GM19099 (cell line): Measurements from ENCODE around the gene TSC22D4.

Experiments
- POLR2A ChIP-seq: IDR thresholded peaks from 3 replicates; pipeline ENCODE4 v1.6.1; 2011; ENCODE audit warnings: low read depth; ENCODE audit not compliant: insufficient read length; ENCODE audit errors: extremely low read depth

Gene TSC22D4

DNA sequence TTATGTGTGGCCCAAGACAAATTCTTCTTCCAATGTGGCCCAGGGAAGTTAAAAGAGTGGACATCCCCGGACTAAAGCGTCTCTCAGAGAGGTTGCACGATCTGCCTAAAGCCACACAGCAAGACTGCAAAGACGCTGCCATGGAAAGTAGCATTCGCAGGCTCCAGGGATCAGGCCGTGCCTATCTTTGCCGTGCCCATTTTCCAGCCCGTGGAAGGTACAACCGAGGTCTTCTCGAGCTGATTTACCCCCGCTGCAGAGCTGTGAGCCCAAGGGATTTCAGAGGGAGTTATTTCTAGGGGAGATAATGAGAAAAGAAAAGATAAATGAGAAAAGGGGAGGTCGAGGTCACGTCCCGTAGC lies 3.7 kb upstream of the TSC22D4 start:
- no peak for TF ChIP-seq POLR2A

DNA sequence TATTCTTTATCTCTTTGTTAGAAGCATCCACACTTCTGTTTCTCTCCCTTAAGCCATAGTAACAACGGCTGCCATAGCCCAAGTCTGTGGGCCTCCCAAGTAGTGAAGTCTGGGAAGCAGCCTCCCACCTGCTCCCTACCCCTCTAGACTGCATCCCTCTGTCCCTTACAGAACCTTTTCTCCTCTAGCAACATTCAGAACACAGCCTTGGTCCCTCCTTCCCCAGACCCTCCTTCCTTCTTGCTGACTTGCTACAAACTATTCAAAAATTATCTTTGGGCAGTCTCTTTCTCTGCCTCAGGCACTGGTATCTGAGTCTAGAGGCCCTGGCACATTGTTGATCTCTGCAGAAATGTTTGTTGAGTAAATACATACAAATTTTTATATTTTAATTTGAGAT lies 2.5 kb upstream of the TSC22D4 start:
- no peak for TF ChIP-seq POLR2A

DNA sequence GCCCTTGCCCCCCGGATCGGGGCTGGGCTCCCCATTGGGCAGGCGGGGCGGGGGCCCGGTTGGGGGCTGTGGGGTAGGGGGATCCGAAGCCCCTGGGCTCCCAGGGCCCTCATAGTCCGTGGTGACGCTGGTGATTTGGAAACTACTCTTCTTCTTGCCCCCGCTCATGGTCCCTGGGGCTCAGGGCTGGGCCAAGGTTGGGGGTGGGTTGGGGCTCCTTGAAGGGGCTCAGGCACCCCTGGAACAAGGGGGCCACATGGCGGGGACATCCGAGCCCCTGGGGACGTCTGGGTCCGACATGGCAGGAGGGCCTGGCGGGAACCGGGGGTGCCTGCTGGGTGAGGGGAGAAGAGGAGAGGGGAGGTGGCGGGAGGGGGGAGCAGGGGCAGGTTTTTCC lies 1.1 kb downstream of the TSC22D4 start:
- no peak for TF ChIP-seq POLR2A

DNA sequence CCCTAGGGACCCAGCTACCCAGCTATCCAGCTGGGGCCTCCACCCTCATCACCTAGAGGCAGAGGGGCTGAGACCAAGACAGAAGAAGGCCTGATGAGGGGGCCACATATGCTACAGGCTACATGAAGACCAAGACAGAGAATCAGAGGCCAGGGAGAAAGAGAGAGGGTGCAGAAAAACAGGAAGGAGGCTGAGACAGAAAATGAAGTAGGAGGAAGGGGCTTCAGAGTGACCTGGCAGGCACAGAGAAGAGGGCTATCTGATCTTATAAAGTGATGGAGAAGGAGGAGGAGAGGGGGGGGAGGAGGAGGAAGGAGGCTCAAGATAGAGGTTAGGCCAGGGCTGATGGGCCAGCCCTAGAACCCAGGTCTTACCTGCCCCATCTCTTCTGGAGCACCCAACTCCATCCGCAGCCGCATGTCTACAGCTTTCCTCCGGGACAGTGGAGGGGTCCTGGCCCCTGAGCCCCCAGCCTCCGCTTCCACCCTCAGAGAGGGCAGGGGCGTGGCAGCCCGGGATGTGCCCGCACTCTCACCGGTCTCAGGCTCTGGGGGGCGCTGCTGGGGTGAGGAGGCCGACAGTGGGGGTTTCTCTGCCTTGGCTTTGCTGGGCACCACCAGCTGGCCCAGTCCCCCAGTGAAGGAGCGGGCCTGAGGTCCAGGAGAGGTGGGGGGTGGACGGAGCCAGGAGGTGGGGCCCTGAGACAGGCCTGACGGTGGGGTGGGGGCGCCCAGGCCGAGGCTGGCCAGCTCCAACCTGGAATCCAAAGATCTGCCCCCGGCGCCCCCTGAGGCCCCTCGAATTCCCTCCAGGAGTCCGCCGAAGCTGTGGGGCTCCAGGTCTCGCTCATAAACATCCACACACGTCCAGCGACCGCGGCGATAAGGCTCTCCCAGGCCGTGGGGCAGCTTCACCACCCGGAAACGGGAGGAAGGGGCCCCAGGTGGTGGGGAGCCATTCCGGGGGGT lies 1.8 kb downstream of the TSC22D4 start:
- no peak for TF ChIP-seq POLR2A

DNA sequence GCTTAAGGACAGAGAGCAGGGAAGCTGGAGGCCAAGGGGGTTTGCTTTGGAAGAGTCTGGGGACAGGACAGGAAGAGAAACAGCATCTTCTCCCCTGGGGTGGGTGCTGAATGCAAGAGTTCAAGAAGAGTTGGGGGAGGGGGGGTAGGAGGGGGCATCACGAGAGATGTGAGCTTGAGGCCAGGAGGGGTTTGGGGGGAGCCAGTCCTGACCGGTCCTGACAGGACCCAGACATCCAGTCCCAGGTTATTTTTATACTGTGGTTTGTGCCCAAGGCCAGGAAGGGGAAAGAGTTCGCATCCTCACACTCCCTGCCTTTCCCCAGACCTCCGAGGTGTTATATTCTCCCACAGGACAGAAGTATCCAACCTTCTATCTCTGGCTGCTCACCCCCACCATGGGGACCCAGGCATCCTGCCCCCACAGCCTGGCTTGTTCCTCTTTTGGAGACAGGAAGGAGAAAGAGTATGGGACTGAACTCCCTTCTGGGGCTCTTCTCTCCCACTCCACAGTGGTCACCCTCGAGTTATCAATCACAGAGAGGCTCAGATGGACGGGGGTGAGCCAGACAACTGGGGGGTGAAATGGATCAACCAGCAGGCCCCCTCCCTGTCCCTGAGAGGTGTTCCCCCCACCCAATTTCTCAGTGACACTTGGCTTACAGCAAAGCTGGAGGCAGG lies 2.8 kb downstream of the TSC22D4 start:
- TF ChIP-seq POLR2A = no peak

DNA sequence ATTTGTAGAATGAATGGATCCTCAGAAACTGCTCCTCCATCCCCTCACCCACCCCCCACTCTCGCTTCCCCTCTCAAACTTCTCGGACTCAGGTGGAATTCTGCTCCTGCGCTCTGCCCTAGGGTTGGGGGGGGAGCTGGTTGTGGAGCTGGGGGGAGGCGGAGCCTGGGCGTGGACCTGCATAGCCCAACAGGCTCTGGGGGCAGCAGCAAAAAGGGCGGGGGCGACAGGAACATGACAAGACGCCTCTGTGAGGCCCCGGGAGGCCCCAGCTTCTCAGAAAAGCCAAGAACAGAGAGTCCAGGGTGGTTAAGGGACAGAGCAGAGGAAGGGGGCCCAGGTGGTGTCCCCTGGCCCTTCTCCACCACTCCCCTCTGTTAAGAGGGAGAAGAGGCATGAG lies 3.5 kb downstream of the TSC22D4 start:
- no peak for TF ChIP-seq POLR2A

DNA sequence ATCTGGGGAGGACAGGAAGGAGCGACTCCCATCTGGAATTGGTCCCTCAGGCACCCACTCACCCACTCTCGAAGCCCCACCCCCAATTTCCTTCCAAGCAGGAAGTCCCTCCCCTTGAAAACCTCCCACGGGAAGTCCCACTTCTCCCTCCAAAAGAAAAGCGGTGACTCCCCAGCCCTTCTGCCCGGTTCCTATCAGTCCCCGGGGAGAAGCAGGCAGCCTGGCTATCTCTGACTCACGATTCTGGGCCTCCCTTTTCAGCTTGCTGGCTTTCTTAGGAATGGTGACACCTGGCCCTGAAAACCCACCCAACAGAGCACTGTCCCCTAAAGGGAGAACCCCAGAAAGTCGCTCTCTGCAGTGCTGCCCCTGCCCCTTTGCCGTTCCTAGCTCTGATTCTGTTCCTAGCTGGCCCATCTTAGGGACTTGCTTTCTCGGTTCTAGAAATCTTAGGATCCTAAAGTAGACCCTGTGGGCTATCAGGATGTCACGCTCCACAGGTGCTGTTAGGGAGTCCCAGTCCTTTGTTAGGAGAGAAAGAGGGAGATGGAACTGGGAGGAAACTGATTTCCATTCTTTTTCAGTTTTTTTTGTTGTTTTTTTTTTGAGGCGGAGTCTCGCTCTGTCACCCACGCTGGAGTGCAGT lies 6.0 kb downstream of the TSC22D4 start:
- TF ChIP-seq POLR2A = no peak

DNA sequence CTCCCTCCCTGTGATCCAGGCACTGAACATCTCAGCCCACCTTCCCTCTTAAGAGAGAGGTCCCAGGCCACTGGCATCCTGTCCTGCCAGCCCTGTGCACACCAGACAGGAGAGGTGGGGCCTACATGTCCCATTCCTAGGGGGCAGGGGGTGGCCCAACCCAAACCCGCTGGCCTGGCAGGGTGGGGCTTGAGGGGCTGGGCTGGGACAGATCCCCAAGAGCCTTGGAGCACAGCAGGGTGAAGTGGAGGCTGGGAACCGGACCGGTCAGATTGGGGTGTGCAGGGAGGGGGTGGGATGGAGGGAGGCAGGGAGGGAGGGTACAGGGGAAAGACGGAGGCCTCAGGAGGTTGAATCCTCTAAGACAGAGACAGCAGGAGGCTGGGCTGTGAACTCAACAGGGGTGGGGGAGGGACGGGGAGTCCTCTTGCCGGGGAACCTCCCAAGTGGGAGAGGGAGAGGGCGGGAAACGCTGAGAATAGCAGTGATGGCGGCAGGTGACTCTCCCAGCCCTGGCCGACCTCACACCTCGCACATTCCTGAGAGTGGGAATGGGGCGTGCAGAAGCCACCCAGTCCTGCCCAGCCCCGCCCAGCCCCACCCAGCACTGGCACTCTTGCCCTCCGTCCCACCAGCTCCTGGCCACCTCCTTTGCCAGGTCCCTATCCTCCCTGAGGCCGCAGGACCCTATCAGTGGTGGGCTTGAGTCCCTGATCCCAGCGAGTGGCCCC lies 6.7 kb downstream of the TSC22D4 start:
- TF ChIP-seq POLR2A = no peak

DNA sequence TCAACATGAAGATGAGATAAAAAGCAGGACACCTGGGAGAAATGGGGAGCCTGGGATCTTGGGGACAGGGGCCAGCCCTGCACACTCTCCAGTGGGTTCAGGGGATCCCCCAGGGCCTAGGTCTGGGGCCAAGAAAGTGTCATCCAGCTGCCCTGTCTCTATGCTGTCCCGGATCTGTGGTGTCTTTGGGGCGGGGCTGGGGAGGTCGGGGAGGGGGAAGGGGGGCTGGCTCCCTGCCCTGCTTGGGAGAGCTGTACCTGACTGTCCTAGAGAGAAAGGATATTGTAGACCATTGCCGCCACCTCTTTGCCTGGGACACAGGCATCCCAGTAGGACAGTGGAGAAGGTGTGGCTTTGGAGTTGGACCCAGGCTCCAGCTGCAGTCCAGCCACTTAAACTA lies 8.0 kb downstream of the TSC22D4 start:
- TF ChIP-seq POLR2A = no peak

DNA sequence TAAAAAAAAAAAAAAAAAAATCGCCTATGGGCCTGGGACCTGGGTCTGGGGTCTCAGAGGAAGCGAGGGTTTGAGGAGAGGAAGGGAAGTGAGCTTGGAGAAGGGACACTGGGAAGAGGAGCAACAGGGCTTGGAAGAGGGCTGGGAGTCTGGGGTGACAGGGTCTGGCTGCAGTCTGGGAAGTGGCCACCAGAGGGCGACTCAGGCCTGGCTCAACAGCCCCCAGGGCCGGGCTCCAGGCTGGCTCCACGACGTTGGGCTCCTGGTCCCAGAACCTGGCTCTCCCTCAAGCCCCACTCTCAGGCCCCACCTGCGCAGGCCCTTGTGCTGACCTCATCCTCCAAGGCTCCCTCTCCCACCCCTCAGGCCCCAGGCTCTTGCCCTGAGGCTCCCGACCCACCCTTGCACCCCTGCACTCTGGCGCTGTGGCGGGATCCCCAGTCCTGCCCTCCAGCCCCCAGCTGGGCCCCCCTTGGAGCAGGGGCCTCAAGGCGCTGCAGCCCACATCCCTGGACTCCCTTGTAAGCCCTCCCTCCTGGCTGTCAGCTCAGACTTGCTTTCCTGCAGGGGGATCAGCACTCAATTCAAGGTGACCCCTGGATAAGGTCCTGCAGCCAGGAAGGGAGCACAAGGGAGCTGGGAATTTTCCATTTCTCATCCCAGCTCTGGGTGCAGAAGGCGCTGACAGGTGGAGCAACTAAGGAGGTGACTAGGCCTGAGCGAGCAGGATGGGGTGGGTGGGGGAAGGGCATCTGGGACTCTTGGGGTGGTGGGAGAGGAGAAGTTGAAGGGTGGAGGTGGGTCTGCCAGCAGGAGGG lies 9.6 kb downstream of the TSC22D4 start:
- no peak for TF ChIP-seq POLR2A

DNA sequence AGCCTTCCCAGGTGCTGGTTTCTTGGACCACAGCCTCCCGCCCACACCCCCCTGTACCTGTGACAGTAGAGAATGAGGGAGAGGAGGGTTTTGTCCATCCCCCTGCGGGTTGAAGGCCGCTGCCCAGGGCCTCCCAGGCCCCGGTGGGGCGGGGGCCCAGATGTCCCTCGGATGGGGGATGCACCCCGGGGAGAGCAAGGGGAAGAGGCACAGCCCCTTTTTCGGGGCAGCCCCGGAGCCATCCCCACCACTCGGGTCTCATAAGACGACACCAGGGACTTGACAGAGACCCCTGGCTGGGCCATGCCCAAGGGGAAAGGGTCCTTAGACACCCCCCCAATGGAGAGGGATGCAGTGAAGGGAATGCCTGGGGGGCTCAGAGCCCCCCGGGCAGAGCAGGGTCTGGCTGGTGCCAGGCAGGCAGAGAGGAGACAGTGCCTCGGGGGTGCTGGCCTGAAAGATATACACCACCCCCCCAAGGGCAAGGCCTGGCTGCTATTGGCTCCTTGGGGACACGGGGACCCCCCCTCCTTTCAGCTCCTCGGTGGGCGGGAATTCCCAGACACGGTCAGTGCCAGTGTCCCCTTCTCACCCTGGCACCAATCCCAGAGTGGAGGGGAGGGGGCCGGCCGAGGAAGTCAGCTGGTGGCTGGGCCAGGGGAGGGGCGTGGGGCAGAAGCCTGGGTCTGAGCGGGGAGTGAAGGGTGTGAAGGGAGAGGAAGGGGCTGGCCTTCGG lies 11.2 kb downstream of the TSC22D4 start:
- TF ChIP-seq POLR2A = no peak

DNA sequence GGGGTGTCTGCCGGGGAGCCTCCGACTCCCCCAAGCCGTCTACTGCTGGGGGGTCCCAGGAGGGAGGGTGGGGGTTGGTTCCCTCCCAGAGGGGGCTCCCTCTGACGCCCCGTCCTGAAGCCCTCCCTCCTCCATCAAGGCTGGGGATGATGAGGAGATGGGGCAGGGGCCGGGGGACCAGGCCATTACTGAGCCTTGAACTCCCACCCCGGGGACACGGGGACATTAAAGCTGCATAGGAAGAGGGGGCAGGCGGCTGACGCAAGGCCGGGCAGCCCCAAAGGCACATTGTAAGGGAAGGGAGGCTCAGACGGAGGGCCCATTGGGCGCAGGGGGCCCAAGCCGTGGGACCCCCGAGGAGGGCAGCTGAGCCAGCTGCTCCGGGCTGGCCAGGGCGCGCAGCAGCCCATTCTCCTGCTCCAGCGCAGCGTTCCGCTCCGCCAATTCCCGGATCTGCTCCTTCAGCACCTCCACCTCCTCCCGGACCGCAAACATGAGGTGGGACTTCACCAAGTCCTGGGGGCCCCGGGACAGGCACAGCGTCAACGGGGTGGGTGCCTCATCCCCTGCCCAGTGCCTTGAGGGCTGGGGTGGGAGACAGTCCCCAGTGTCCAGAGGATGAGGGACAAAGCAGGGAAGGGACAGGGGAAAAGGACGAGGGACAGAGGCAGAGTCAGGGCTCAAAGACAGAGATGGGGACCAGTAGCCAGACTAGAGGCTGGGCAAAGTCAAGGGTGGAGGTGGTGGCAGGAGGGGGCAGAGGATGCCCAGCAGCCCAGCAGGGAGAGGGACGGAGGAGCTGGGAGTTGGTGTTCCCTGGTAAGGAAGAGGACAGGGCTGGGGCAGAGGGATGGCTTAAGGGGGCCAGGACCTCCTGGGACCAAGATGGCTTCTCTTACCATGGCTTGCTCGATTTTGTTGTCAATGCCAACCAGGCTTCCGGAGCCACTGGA lies 12.1 kb downstream of the TSC22D4 start:
- no peak for TF ChIP-seq POLR2A
